ENCODE measurements around the gene GHITM. TPM values are rescaled to one million over a fixed set of nuclear protein-coding genes. Genes with fewer than 3 reads are reported as not detected.
A peak's percentile ranks its signal among the peaks of the same experiment; 100 is the strongest.
"Not testable (repeated sequence)": the region's sequence is repeated elsewhere in the genome, so short reads cannot be mapped to it uniquely, and the experiment has no call there.

The GHITM gene
- total RNA-seq, 2 experiments from 2014 or later = 110 to 145 TPM

DNA sequence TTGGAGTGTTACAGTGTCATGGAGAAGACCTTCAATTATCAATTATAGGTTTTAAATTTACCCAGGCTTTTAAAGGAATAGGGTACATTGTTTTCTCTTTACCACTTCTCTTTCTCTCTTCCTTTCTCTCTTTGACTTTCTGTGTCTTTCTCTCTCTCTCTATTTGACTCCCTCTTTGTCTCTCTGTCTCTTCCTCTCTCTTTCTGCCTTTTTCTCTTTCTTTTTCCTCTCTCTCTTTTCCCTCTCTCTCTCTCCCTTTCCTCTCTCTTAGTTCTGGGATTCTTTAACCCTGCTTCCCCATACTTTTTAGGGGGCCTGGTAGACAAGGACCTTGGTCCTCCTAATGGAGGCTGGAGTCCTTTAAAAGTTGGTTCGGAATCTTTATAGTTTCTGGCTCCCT, 15.9 kb upstream of the GHITM start:
- no peak overlapping the region for H3K27ac Mint-ChIP-seq
- H3K4me1 Mint-ChIP-seq = no peaks in the 10 kb centered on the region
- peaks cover 11% of the 10 kb centered on the region for H3K9me3 Mint-ChIP-seq (ENCODE audit: low read depth)
- H3K27me3 Mint-ChIP-seq = peaks cover 9% of the 10 kb centered on the region
- CTCF ChIA-PET = no interaction called here
- ATAC-seq = no peak
- peaks cover 3% of the 10 kb centered on the region for H3K36me3 Mint-ChIP-seq
- no peak for DNase-seq
- no peak overlapping the region for H3K4me3 Mint-ChIP-seq

DNA sequence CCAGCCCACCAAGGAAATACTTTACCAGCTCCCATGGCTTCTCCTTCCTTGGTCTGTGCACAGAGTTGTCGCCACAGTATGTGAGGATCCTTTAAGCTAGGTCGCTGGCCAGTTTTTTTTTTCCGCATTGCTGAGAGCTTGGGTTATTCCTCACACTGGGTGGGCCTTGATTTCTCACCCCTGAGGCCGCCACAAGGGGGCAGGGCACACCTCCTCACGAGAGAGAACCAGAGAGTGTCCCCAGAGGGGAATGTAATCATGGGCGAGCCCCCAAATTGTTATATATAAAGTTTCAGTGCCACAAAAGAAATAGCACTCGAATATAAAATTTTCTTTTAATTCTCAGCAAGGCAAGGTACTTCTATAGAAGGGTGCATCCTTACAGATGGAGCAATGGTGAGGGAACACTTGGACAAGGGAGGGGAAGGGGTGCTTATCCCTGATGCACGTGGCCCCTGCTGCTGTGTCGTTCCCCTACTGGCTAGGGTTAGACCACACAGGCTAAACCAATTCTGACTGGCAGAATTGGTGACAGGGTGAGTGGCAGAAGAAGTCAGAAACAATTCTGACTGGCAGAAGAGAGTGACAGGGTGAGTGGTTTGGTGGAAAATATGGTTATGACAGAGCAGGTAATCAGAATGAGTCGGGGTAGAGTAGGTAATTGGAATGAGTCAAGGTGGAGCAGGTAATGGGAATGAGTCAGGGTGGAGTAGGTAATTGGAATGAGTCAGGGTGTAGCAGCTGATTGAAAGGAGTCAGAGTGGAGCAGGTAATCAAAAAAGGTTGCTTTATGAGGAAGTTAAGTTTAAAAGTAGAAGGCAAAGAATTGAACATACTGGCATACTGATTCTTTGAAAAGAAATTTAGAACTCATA, 13.2 kb upstream of the GHITM start:
- H3K4me3 Mint-ChIP-seq, H3K27ac Mint-ChIP-seq, CTCF ChIA-PET, H3K4me1 Mint-ChIP-seq, ATAC-seq, DNase-seq, H3K36me3 Mint-ChIP-seq: not testable (repeated sequence)
- Mint-ChIP-seq H3K27me3 (peaks cover 19% of the 10 kb centered on the region), H3K9me3 (ENCODE audit: low read depth) (peaks cover 11% of the 10 kb centered on the region)

DNA sequence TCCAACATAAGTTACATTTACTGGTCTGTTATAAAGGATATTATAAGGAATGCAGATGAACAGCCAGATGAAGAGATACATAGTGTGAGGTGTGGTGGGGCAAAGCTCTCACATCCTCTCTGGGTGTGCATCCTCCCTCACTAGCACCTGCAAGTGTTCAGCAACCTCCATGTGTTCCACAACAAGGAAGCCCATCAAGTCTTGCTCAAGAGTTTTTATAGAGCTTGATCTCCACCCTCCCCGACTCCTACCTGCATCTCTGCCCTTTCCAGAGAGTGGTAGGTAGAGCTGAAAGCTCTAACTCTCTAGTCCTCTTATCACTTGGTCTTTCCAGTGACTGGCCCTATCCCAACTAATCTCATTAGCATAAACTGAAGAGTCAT, 12.5 kb upstream of the GHITM start:
- CTCF ChIA-PET = no interaction called here
- Mint-ChIP-seq H3K27me3 (peaks cover 20% of the 10 kb centered on the region), H3K36me3 (peaks cover 3% of the 10 kb centered on the region), H3K4me1 (no peaks in the 10 kb centered on the region), H3K27ac (no peak overlapping the region), H3K9me3 (ENCODE audit: low read depth) (peaks cover 11% of the 10 kb centered on the region), H3K4me3 (no peak overlapping the region)
- no peak for ATAC-seq
- DNase-seq = no peak

DNA sequence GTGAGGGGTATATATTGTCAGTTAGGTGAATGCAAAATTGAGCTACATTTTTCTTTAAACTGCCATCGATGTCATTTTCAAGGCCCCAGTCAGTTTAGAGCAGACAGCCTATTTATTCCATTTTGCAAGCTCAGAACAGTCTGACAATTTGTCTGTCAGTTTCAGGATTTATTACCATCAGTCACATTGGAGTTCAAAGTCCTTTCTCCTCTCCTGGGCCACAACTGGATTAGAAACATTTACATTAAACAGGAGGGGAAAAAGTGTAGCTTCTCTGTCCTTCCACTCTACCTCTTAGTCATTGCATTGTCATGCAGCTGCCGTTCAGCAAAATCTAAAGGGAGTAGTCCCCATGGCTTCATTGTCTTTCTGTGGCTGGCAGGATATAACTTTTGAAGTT, 3.5 kb upstream of the GHITM start:
- Mint-ChIP-seq H3K36me3 (peaks cover 1% of the 10 kb centered on the region), H3K27ac (no peak overlapping the region), H3K9me3 (ENCODE audit: low read depth) (no peaks in the 10 kb centered on the region), H3K27me3 (peaks cover 7% of the 10 kb centered on the region), H3K4me3 (no peak overlapping the region), H3K4me1 (peaks cover 11% of the 10 kb centered on the region)
- DNase-seq = no peak
- ATAC-seq = no peak
- CTCF ChIA-PET = interaction anchor here (1.0 kb wide), 1 partner anchor 12 kb away, joined by 3 read pairs; no protein-coding TSS in a partner anchor

DNA sequence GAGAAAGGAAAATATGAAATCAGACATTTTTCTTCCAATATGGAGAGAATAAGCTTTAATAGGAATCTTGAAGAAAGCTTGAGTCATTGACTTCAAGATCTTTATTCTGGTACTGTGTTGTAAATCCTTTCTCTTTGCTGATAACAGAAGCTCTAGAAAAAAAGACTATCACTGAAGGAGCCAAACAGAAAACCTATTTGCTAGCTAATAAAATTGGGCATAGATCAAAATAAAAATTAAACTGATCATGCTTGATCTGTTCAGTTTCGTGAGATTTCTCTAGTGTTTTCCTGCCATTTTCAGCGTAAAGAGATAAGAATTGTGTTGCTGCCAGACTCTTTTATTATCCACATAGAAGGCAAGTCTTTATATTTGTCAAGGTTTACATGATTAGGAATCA, 1.5 kb upstream of the GHITM start:
- peak overlapping the region; percentile 92 for H3K4me3 Mint-ChIP-seq
- H3K27me3 Mint-ChIP-seq = no peaks in the 10 kb centered on the region
- ATAC-seq (no peak), DNase-seq (no peak)
- H3K36me3 Mint-ChIP-seq = peaks cover 7% of the 10 kb centered on the region
- H3K27ac Mint-ChIP-seq = peak overlapping the region; percentile 99
- no peaks in the 10 kb centered on the region for H3K9me3 Mint-ChIP-seq (ENCODE audit: low read depth)
- CTCF ChIA-PET = interaction anchor here (0.9 to 3.2 kb wide), 4 partner anchors 9 to 76 kb away, joined by 3 to 27 read pairs (median 4); no protein-coding TSS in a partner anchor
- peaks cover 22% of the 10 kb centered on the region for H3K4me1 Mint-ChIP-seq

DNA sequence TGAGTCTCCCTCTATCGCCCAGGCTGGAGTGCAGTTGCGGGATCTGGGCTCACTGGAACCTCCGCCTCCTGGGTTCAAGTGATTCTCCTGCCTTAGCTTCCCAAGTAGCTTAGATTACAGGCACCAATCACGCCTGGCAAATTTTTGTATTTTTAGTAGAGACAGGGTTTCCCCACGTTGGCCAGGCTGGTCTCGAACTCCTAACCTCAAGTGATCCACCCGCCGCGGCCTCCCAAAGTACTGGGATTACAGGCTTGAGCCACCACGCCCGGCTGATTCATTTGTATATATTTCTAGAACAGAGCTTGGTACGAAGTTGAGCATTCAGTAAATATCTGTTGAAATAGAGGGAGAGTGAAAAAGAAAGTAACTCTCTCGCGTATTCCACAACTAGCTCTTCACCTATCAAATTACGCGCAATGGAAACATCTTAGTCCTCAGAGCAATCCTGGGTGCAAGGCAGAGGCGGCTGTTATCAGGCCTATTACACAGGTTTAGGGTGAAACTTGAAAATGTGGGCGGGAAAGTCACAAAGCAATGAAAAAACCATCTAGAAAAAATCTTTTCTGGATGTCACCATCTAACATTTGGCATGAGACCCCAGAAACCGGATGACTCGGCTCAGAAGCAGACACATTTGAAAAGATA, 707 bp upstream of the GHITM start:
- peak; percentile 52 for ATAC-seq
- peak overlapping the region; percentile 92 for H3K4me3 Mint-ChIP-seq
- H3K27ac Mint-ChIP-seq = peak overlapping the region; percentile 99
- peak; percentile 73 for DNase-seq
- H3K4me1 Mint-ChIP-seq = peaks cover 24% of the 10 kb centered on the region
- H3K27me3 Mint-ChIP-seq = no peaks in the 10 kb centered on the region
- CTCF ChIA-PET = interaction anchor here (0.7 to 3.2 kb wide), 9 partner anchors 10 to 129 kb away, joined by 3 to 27 read pairs (median 3); no protein-coding TSS in a partner anchor
- H3K9me3 Mint-ChIP-seq (ENCODE audit: low read depth) = no peaks in the 10 kb centered on the region
- H3K36me3 Mint-ChIP-seq = peaks cover 13% of the 10 kb centered on the region

DNA sequence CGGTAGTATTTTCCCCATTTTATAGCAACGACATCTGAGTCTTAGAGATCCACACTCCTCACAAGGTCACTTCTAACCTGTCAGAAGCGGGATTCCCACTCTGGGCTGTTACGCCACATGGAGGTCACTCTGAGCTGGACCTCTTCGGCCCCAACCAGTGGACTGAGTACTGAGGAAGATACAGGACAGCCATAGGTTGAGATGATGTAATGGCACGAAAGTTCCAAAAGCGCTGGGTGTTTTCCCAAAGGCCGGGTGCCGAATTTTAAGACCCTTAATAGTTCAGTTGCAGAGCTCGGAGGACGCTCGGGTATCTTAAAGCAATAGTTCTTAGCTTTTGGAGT, 699 bp downstream of the GHITM start:
- Mint-ChIP-seq H3K9me3 (ENCODE audit: low read depth) (no peaks in the 10 kb centered on the region), H3K27me3 (no peaks in the 10 kb centered on the region), H3K4me1 (peaks cover 24% of the 10 kb centered on the region), H3K4me3 (peak overlapping the region; percentile 92), H3K27ac (peak overlapping the region; percentile 99), H3K36me3 (peaks cover 21% of the 10 kb centered on the region)
- no peak for ATAC-seq
- DNase-seq = peak; percentile 43
- CTCF ChIA-PET = interaction anchor here (3.2 kb wide), 1 partner anchor 9 kb away, joined by 27 read pairs; no protein-coding TSS in a partner anchor

DNA sequence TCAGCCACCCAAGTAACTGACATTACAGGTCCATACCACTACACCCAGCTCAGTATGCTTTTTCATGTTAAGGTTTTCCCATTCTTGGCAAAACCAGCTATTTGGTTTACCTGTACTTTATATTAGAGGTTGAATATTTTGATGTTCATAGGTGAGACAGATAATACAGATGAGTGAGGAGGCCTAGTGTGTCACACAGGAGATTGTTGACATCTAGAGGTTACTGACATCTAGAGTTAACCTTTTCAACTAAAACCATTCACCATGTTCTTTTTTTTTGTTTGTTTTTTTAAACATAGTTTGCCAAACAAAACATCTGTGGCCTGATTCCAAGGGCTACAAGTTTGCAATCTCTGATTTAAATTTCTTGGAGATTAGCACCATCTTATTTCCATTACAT, 8.0 kb downstream of the GHITM start:
- Mint-ChIP-seq H3K9me3 (ENCODE audit: low read depth) (no peaks in the 10 kb centered on the region), H3K27me3 (no peaks in the 10 kb centered on the region), H3K4me1 (peaks cover 6% of the 10 kb centered on the region), H3K4me3 (no peak overlapping the region), H3K27ac (no peak overlapping the region), H3K36me3 (peaks cover 53% of the 10 kb centered on the region)
- CTCF ChIA-PET = interaction anchor here (0.6 to 3.5 kb wide), 25 partner anchors 8 to 393 kb away, joined by 3 to 65 read pairs (median 4); partner anchors contain the start of genes CDHR1, GHITM and GPR15LG
- ATAC-seq = no peak
- DNase-seq = no peak

DNA sequence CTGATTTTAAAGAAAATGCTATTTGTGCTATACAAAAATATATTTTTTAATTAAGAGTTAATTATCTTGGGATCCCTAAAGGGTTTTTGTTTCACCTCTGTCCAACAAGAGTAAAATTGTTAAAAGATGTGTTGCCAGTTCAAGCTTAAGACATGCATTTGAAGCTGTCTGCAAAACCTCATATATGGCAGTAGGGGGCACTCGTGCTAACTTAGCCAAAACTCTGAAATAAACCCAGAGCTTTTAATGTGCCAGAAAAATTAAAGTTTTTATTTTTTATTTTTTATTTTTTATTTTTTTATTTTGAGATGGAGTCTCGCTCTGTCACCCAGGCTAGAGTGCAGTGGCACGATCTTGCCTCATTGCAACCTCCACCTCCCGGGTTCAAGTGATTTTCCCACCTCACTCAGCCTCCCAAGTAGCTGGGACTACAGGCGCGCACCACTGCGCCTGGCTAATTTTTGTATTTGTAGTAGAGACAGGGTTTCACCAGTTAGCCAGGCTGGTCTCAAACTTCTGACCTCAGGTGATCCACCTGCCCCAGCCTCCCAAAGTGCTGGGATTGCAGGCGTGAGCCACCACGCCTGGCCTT, 8.8 kb downstream of the GHITM start:
- H3K4me1 Mint-ChIP-seq; H3K4me3 Mint-ChIP-seq; ATAC-seq; DNase-seq; H3K27me3 Mint-ChIP-seq; H3K9me3 Mint-ChIP-seq (ENCODE audit: low read depth); H3K27ac Mint-ChIP-seq: not testable (repeated sequence)
- peaks cover 52% of the 10 kb centered on the region for H3K36me3 Mint-ChIP-seq
- CTCF ChIA-PET = interaction anchor here (0.6 to 3.5 kb wide), 26 partner anchors 8 to 392 kb away, joined by 3 to 65 read pairs (median 5); partner anchors contain the start of genes CDHR1, GHITM and GPR15LG

DNA sequence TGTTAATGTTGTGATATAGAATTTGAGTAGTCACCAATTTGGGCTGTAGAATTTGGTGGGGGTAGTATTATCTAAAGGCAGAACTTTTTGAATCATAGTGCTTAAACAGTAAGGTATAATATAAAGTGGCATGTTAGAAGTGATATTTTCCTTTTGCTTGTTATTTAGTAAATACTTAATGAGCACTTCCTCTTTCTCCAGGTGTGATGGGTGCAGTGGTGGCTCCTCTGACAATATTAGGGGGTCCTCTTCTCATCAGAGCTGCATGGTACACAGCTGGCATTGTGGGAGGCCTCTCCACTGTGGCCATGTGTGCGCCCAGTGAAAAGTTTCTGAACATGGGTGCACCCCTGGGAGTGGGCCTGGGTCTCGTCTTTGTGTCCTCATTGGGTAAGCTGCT, 10.5 kb downstream of the GHITM start:
- CTCF ChIA-PET = interaction anchor here (0.9 to 3.5 kb wide), 9 partner anchors 10 to 107 kb away, joined by 4 to 65 read pairs (median 20); partner anchors contain the start of gene GHITM
- Mint-ChIP-seq H3K4me1 (peaks cover 6% of the 10 kb centered on the region), H3K27me3 (no peaks in the 10 kb centered on the region), H3K4me3 (no peak overlapping the region), H3K9me3 (ENCODE audit: low read depth) (no peaks in the 10 kb centered on the region), H3K36me3 (peaks cover 53% of the 10 kb centered on the region), H3K27ac (no peak overlapping the region)
- ATAC-seq (no peak), DNase-seq (no peak)

DNA sequence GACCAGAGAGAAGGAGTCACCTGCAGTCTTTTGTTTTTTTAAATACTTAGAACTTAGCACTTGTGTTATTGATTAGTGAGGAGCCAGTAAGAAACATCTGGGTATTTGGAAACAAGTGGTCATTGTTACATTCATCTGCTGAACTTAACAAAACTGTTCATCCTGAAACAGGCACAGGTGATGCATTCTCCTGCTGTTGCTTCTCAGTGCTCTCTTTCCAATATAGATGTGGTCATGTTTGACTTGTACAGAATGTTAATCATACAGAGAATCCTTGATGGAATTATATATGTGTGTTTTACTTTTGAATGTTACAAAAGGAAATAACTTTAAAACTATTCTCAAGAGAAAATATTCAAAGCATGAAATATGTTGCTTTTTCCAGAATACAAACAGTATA, 13.5 kb downstream of the GHITM start:
- DNase-seq (no peak), ATAC-seq (no peak)
- Mint-ChIP-seq H3K4me1 (peaks cover 25% of the 10 kb centered on the region), H3K27me3 (no peaks in the 10 kb centered on the region), H3K4me3 (no peak overlapping the region), H3K36me3 (peaks cover 49% of the 10 kb centered on the region), H3K9me3 (ENCODE audit: low read depth) (no peaks in the 10 kb centered on the region), H3K27ac (no peak overlapping the region)
- CTCF ChIA-PET = interaction anchor here (1.2 to 1.5 kb wide), 2 partner anchors 10 to 55 kb away, joined by 3 to 4 read pairs; no protein-coding TSS in a partner anchor

DNA sequence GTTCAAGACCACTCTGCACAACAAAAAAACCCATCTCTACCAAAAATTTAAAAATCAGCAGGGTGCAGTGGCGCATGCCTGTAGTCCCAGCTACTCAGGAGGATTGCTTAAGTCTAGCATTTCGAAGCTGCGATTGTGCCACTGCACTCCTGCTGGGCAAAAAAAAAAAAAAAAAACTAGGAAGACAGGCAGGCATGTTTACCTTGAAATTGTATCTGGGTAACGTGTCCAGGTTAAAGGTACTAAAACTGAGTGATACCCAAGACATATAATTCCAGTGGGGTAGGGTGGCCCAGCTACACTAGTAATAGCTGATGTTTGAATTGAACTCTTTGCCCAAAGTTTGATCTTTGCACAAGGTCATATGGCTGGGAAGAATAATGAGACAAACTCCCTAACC, 16.2 kb downstream of the GHITM start:
- no peak for ATAC-seq
- Mint-ChIP-seq H3K4me1 (peaks cover 37% of the 10 kb centered on the region), H3K9me3 (ENCODE audit: low read depth) (no peaks in the 10 kb centered on the region), H3K4me3 (no peak overlapping the region), H3K27me3 (peaks cover 2% of the 10 kb centered on the region), H3K27ac (no peak overlapping the region), H3K36me3 (peaks cover 36% of the 10 kb centered on the region)
- no peak for DNase-seq
- CTCF ChIA-PET = interaction anchor here (1.1 to 2.4 kb wide), 3 partner anchors 7 to 50 kb away, joined by 3 to 12 read pairs (median 4); no protein-coding TSS in a partner anchor

DNA sequence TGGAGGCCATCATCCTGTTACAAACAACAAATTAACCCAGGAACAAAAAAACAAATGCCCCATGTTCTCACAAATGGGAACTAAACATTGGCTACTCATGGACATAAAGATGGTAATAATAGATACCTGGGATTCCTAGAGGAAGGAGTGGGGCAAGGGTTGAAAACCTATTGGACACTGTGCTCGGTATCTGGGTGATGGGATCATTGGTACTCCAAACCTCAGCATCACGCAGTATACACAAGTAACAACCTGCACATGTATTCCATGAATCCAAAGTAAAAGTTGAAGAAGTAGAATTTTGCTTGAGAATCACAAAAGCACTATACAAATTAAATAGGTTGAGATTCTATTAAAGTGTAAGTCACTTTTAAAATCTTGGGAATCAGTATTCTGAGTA, 16.7 kb downstream of the GHITM start:
- ATAC-seq (no peak), DNase-seq (no peak)
- H3K9me3 Mint-ChIP-seq (ENCODE audit: low read depth) = no peaks in the 10 kb centered on the region
- H3K4me3 Mint-ChIP-seq = no peak overlapping the region
- no peak overlapping the region for H3K27ac Mint-ChIP-seq
- CTCF ChIA-PET = interaction anchor here (0.9 to 2.4 kb wide), 6 partner anchors 8 to 59 kb away, joined by 3 to 12 read pairs (median 4); no protein-coding TSS in a partner anchor
- H3K27me3 Mint-ChIP-seq = peaks cover 2% of the 10 kb centered on the region
- H3K4me1 Mint-ChIP-seq = peaks cover 34% of the 10 kb centered on the region
- H3K36me3 Mint-ChIP-seq = peaks cover 31% of the 10 kb centered on the region

All from activated CD8-positive, alpha-beta memory T cell treated with anti-CD3 and anti-CD28 coated beads, Interleukin-2, amount 10 ng/mL, durations not matched to agents 7 days and 5 days (primary cell).